Neural cell (in vitro differentiated cells): ENCODE results near the gene SDHB.

Source experiments
- CTCF ChIP-seq: fragments of 450-650 bp; IDR thresholded peaks from 2 replicates; pipeline ENCODE4 v1.5.1; 2014; ENCODE audit warnings: antibody characterized with exemption, mild to moderate bottlenecking, moderate library complexity; ENCODE audit not compliant: poor library complexity, severe bottlenecking
- EP300 ChIP-seq: fragments of 450-650 bp; conservative IDR thresholded peaks from 2 replicates; pipeline ENCODE4 v1.6.1; 2014; ENCODE audit warnings: antibody characterized with exemption, mild to moderate bottlenecking, moderate library complexity; ENCODE audit not compliant: poor library complexity, severe bottlenecking
- EZH2 ChIP-seq: fragments of 200-600, 300-800 bp; shearing (Covaris generic), sonication (generic); IDR thresholded peaks from 2 replicates; pipeline ENCODE4 v1.6.1; 2014; ENCODE audit warnings: antibody characterized with exemption, low read length, borderline replicate concordance, mild to moderate bottlenecking; ENCODE audit not compliant: insufficient read depth, poor library complexity, severe bottlenecking
- RAD21 ChIP-seq: fragments of 450-650 bp; conservative IDR thresholded peaks from 2 replicates; pipeline ENCODE4 v1.6.1; 2014; ENCODE audit warnings: antibody characterized with exemption, mild to moderate bottlenecking, moderate library complexity
- REST ChIP-seq: IDR thresholded peaks from 2 replicates; pipeline ENCODE4 v1.6.1; 2012; ENCODE audit warnings: borderline replicate concordance
- TAF1 ChIP-seq: IDR thresholded peaks from 2 replicates; pipeline ENCODE4 v1.6.1; 2012; ENCODE audit warnings: low read depth

GRCh38 chr1:17032741-17033140 lies 21.1 kb downstream of the SDHB start:
- TF ChIP-seq RAD21 (no peak), REST (no peak), CTCF (no peak), TAF1 (no peak), EZH2 (no peak), EP300 (no peak)
